Stimulated activated CD4-positive, alpha-beta T cell treated with anti-CD3 and anti-CD28 coated beads, Interleukin-4, amount 100 ng/mL, for 48 hours (primary cell): ENCODE results near the gene LILRB2.
"Not testable (repeated sequence)": the region's sequence is repeated elsewhere in the genome, so short reads cannot be mapped to it uniquely, and the experiment has no call there.

Source experiments
- DNase-seq, 2 donors: peaks; one replicate each; pipeline ENCODE4 v3.0.0-alpha.2; 2020; ENCODE audit warnings: low read depth in 2 of 2

Gene LILRB2

DNA sequence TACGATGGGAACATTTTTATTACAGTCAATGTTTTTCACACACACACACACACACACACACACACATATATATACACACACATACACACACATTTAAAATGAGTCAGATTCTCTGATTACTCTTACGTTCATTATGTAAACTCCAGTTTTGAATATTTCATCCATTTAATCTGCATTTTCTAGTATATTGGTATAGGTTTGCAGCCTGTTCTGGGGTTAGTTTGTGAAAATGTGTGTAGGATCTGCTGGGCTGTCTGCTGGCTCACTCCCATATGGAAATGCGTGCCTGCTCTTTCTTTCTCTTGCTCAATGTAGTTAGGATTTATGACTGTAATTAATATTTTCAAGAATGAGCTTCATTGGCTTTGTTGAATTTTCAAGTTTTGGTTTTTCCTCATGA, 7.1 kb downstream of the LILRB2 start:
- DNase-seq: no peak

DNA sequence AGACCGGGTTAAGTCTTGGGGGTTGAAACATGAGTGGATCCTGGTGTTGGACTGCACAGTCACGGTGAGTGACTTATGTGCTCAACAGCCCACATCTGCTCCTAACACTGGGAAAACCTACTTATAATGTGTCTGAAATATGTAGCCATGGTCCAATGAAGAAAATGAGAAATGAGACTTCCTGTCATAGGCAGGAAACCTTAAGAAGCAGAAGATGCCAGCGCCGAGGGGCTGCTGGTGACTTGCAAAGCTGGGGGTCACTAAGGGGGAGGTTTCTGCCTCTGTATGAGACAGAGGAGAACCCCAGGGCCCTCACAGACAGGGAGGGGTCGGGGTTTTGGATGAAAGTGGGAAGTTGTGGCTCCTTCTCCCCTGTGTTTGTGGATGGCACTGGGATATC, 8.7 kb downstream of the LILRB2 start:
- not testable (repeated sequence) for DNase-seq

- not testable (repeated sequence) for DNase-seq
Observed at GRCh38 chr19:54271587-54271986, 9.3 kb downstream of the LILRB2 start.

- DNase-seq: no peak
Observed at GRCh38 chr19:54271106-54271505, 9.8 kb downstream of the LILRB2 start.

GRCh38 chr19:54268936-54269335, 12.0 kb downstream of the LILRB2 start:
- no peak for DNase-seq

- peak; percentile 68 to 83 for DNase-seq
Observed at GRCh38 chr19:54266133-54266532, 14.8 kb downstream of the LILRB2 start.

DNA sequence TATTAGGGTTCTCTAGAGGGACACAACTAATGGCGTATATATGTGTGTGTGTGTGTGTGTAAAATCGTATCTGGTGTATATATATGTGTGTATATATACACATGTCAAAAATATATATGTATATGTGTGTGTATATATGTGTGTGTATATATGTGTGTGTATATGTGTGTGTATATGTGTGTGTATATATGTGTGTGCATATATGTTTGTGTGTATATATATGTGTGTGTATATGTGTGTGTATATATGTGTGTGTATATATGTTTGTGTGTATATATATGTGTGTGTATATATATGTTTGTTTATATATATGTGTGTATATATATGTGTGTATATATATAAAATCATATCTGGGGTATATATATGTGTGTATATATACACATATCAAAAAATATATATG, 18.4 kb downstream of the LILRB2 start:
- DNase-seq: no peak

DNA sequence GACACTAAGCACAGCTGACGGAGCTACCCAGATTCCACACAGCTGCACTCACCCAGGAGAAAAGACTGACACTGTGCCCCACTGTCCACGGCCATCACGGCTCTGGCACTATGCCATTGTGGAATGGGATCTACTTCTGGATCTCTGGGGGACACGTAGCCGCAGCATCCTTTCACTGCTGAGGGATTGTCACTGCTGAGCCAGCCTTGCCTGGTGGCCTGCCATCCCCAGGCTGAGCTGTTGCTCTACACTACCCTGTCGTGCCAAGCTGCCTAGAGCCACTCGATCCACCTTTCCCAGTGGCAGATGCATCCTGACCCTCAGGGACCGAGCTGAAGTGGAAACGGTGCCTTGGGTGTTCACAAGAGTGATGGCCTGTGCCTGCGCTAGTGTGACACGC, 18.8 kb downstream of the LILRB2 start:
- DNase-seq: no peak

- DNase-seq: no peak
Observed at GRCh38 chr19:54257116-54257480, 23.8 kb downstream of the LILRB2 start, which contains the start of gene LILRB5. Gene LILRB5 (minus strand): TSS chr19:54257273. CDS start chr19:54257193, 80 bp downstream.

DNA sequence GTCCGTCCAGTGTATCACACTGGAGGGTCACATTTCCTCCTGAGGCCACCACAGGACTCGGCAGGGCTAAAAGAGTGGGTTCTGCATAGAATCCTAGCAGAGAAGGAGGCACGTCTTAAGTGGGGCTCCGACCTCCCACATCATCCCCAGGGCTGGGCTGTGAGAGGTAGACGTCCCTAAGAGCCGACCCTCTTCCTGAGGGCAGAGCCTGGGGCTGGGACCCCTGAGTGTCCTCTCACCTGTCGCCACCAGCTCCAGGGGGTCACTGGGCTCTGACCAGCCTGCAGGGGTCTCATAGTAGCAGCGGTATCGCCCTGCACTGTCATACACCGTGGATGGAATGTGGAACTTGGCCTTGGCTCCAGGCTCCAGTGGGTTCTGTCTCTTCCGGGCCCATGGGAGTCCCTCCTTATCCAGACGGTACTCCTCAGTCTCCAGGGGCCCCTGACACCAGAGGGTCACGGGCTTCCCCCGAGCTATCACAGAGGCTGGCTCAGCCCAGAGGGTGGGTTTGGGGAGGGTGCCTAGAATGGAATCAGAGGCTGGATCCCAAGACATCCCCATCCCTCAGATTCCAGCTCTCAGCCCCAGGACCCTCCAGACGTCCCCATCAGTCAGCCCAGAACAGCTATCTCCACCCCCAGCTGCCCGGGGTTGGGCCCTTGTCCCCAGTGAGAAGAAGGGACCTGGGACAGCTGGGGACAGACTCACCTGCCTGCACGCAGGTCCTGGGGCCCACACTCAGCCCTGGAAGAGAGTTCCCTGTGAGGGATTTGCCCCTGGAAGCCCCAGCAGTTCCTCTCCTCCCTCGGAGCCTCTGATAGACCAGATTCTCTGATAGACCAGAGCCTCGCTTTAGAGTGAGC, 24.4 kb downstream of the LILRB2 start:
- DNase-seq: no peak

- no peak for DNase-seq
Observed at GRCh38 chr19:54255105-54255775, 25.7 kb downstream of the LILRB2 start.

DNA sequence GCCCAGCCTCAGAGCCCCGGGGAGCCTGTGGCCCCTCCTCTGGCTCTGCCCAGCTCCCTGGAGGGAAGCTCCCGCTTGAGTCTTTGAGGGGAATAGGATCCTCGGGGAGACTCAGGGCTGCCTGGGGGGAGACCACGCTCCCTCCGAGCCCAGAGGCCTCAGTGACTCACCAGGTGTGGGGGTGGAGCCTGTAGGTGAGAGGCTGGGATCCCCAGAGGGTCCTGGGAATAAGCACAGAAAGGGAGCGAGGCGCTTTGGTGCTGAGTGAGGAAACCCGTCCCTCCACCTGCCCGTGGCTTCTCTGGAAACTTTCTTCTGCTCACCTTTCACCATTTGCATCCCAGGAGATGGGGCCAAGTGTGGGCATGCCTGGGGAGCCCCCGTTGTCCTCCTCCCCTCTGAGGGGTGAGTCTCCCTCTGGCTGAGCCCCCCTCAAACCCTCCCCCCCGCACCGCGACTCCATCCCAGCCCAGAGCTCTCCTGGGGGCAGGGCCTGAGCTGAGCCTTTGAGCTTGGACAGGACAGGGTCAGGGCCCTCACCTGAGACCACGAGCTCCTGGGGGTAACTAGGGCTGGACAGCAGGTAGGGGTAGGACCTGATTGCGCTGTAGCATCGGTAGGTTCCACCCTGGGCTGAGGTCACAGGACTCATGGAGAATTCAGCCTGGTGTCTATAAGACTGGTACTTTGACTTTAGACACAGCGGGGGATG, 26.6 kb downstream of the LILRB2 start:
- DNase-seq: no peak

DNA sequence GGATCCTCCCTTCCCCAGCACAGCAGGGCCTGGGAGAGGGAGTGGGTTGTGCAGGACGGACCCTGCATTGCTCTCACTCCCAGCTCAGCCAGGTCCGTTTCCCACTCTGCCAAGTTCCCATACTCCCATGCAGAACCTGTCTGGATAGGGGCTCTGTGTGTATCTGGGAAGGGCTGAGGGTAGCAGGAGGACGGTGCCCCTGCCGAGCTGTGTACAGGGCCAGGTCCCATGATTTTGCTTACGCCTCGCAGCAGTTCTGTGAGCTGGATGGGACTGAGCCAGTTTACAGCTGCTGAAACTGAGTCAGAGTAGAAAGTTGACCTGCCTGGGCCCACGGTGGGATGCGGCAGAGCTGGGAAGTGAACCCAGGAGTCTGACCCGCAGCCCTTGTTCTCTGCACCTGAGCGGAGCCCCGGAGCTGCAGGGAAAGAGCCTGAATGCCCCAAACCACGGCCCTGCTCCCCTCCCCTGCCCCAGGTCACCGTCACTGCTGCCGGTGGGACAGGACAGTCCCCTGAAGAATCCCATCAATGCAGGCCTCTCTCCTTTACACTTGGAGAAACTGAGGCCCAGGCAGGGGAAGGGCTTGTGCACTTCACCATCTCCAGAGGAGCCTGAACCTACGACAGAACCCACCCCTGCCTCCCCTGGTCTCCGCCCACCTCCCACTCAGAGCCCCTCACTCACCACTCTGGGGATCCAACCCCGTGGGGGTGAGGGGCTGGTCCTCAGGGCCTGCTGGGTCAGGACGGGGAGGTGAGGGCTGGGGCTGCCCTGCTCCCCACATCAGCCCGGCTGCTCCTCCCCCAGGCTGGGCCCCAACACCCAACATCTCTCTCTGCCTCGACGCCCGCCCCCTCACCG, 27.3 kb downstream of the LILRB2 start:
- DNase-seq: no peak

- DNase-seq: no peak
Observed at GRCh38 chr19:54252845-54253244, 28.1 kb downstream of the LILRB2 start.

DNA sequence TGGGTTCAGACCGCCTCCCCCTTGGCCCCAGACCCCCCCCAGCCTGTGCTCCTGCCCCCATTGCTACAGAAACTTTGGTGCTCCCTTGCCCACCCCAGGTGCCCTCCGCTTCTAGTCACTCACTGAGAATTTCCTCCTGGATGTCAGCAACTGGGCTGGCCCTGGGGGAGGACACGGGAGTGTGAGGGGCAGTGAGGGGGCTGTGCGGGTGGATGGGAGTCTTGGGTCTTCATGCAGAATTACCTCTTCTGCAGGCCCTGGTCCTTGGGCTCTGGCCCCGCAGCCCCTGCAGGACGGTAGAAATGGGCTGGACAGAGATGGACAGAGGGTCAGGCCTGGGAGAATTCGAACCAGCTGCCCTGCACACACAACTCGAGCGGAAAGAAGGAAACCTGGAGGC, 28.7 kb downstream of the LILRB2 start:
- no peak for DNase-seq

DNA sequence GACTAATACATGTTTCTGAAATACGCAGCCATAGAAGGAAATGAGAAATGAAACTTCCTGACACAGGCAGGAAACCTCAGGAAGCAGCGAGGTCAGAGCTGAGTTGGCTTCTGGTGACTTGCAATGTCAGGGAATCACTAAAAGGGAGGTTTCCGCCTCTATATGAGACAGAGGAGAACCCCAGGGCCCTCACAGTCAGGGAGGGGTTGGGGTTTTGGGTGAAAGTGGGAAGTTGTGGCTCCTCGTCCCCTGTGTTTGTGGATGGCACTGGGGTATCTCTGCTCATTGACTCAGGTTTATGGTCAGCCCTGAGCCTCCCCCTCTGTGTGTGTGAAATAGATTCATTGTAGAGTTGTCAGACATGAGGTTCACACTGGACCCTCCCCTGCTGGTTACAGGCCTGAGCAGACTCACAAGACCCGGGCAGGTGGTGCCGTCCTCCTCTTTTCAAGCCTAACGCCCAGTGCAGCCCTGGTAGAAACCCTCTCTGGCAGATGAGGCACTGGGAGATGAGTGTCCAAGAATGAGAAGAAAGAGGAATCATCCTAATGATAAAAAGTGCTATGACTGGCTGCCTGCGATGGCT, 32.8 kb downstream of the LILRB2 start:
- peak; percentile 15 to 53 for DNase-seq

DNA sequence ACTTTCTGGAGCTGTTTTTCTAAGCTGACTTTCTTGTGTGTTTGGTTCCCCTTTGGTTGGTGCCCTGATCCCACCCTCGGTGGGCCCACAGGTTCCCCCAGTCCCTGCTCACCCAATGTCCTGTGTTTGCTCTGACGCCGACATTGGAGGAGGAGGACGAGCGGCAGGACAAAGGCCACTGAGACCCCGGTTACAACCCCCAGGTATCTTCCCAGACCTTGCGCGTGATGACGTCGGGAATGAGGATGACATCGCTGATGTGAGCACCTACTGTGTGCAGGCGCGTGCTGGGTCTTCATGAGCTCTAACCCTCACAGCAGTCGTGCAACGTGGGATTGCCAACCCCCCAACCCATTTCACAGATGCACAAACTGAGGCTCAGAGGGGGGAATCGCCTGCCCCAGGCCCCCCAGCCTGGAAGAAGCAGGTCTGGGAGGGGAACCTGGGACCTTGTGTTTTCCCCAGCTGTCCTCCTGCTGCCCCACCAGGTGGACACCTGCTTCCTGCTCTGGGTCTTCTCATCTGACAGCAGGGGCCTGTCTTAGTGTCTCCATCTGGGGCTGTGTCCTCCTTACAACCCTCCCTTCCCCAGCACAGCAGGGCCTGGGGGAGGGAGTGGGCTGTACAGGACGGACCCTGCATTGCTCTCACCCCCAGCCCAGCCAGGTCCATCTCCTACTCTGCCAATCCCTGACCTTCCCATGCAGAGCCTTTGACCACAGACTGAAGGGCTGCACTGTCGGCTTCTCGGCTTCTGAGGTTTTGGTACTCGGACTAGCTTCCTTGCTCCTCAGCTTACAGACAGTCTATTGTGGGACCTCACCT, 33.6 kb downstream of the LILRB2 start:
- no peak for DNase-seq

- DNase-seq: no peak
Observed at GRCh38 chr19:54245936-54246335, 35.0 kb downstream of the LILRB2 start.

DNA sequence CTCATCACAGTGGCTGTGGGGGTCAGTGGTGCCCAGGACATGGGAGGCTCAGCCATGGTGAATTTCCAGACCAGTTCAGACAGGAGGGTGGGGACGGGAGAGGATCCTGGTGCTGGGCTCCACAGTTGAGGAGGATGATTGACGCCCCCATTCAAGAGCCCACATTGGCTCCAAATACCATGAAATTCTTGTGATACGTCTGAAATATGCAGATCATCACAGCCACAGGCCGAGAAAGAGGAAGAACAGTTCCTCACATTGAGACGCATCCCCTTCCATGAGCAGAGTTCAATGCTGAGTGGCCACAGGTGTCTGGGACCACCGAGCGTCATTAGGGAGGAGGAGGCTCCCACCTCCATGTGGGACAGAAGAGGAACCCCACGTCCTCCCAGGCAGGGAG, 37.1 kb downstream of the LILRB2 start:
- not testable (repeated sequence) for DNase-seq

DNA sequence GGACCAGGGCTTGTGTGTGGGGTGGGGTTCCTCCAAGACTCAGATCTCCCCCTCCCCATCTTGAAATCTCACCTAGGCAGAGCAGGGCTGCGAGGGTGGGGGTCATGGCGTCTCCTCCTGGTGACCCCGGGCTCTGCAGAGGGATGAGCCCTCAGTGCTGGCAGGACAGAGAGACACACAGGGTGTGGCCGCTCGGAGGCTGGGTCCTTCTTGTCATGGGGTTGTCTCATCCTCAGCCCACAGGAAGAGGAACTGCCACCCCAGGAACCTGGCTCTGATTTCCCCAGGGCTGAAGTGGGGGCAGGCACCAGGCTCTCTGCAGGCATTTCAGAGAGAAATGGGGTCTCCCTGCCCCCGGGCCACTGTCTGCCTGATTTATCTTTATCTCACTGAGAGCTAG, 38.3 kb downstream of the LILRB2 start, which contains the start of gene LILRA6:
Gene LILRA6, minus strand, starts transcription at position 145 of the 400 bp plus-strand sequence.
- not testable (repeated sequence) for DNase-seq
